Measurements from ENCODE around the gene LRRTM4. TPM values are rescaled to one million over a fixed set of nuclear protein-coding genes. Genes with fewer than 3 reads are reported as not detected.

The LRRTM4 gene
- total and polyA plus RNA-seq, 8 donors = 0.38 to 3.3 (median 2.0) TPM

DNA sequence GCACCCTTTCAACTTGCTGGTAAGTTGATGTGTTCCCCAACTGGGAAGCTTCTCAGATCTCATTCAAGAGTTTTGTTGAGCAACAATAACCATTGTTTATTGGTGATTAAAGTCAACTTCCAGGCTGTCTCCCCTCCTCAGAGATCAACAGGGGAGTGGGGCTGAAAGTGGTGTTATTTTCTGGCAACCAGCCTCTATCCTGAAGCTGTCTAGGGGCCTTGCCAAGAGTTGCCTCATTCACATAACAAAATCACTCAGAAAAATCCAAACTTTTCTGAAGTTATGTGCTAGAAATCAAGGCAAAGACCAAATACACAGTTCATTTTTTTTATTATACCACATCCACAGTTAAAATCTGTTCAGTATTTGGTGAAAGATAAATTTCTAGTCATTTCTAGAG is 788.4 kb downstream of the LRRTM4 start:
- no peak overlapping the region for H3K4me3 ChIP-seq
- H3K36me3 ChIP-seq = no peaks in the 10 kb centered on the region
- intact Hi-C loops (cut with DNase I) = no loop called here
- TF ChIP-seq, protein P1, sequence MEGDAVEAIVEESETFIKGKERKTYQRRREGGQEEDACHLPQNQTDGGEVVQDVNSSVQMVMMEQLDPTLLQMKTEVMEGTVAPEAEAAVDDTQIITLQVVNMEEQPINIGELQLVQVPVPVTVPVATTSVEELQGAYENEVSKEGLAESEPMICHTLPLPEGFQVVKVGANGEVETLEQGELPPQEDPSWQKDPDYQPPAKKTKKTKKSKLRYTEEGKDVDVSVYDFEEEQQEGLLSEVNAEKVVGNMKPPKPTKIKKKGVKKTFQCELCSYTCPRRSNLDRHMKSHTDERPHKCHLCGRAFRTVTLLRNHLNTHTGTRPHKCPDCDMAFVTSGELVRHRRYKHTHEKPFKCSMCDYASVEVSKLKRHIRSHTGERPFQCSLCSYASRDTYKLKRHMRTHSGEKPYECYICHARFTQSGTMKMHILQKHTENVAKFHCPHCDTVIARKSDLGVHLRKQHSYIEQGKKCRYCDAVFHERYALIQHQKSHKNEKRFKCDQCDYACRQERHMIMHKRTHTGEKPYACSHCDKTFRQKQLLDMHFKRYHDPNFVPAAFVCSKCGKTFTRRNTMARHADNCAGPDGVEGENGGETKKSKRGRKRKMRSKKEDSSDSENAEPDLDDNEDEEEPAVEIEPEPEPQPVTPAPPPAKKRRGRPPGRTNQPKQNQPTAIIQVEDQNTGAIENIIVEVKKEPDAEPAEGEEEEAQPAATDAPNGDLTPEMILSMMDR (IDR thresholded peaks at IDR 0.05) = no peak
- DNase-seq = peak in 1 of 4 donors; percentile 23
- ATAC-seq = no peak
- no peak overlapping the region for H3K27ac ChIP-seq
- no peaks in the 10 kb centered on the region for H3K9me3 ChIP-seq
- no peaks in the 10 kb centered on the region for H3K27me3 ChIP-seq
- H3K4me1 ChIP-seq = no peaks in the 10 kb centered on the region

DNA sequence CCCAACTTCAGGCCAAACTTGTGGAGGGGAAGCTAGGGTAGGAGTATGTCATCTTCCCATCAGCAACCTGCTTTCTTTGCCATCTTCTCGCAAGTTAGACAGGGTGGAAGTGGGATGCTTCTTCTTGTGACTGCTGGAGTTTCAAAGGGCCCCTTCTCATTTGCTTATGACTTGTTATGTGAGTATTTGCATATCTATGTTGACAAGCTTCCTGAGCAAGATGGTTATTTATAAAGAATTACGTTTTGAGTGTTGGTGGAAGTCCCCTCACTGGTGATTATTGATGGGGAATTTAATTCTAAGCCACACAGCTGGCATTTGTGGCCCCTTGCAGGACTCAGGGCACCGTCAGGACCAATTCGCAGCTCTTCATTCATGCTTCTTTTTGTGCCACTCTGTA is 791.0 kb downstream of the LRRTM4 start:
- Histone ChIP-seq H3K36me3 (no peaks in the 10 kb centered on the region), H3K27me3 (no peaks in the 10 kb centered on the region), H3K4me1 (no peaks in the 10 kb centered on the region), H3K27ac (no peak overlapping the region), H3K9me3 (peaks cover 0 to 2% of the 10 kb centered on the region in 2 donors), H3K4me3 (no peak overlapping the region)
- TF ChIP-seq, protein P1 (IDR thresholded peaks at IDR 0.05) = no peak
- ATAC-seq = no peak
- no peak for DNase-seq
- intact Hi-C loops (cut with DNase I) = no loop called here

DNA sequence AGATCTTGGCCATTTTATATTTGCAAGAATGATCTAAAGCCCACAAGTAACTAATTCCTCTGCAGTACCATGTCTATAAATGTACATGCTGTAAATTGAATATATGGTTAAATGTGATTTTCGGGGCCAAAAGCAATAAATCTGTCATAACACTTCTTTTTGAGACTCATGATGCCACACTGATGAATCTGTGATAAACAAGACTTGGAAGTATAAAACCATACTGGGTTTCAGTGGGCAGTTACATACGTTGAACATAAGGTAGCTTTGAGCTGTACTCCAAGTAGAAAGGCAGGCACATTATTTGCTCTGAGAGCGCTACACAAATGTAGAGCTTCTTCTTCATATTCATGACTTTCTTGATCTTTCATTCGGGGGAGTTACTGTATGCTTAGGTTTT is 792.2 kb downstream of the LRRTM4 start:
- Histone ChIP-seq H3K36me3 (no peaks in the 10 kb centered on the region), H3K4me1 (no peaks in the 10 kb centered on the region), H3K9me3 (peaks cover 0 to 2% of the 10 kb centered on the region in 2 donors), H3K4me3 (no peak overlapping the region), H3K27me3 (no peaks in the 10 kb centered on the region), H3K27ac (no peak overlapping the region)
- ATAC-seq (no peak), DNase-seq (no peak)
- intact Hi-C loops (cut with DNase I) = no loop called here
- TF ChIP-seq, protein P1 (IDR thresholded peaks at IDR 0.05) = no peak

DNA sequence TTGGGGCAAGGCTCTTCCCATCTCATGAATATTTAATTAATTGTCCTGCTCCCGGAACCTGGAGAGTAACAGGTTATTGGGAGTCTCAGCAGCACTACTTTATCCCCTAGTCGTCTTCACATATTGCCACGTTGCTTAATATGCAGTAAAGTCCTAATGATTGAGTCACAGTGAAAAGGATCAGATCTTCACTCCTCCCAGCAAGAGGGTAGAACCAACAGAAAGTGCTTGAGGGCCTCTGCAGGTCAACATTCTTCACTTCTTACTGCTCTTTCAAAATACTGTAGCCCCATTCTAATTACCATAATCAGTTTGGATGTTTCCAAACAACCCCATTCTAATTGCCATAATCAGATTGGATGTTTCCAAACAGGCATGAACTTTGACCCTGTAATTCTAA is 801.0 kb downstream of the LRRTM4 start:
- TF ChIP-seq, protein P1 (IDR thresholded peaks at IDR 0.05) = no peak
- H3K9me3 ChIP-seq = peaks cover 0 to 3% of the 10 kb centered on the region in 2 donors
- no peaks in the 10 kb centered on the region for H3K36me3 ChIP-seq
- no peak overlapping the region for H3K4me3 ChIP-seq
- DNase-seq = no peak
- intact Hi-C loops (cut with DNase I) = no loop called here
- H3K27me3 ChIP-seq = no peaks in the 10 kb centered on the region
- no peak overlapping the region for H3K27ac ChIP-seq
- no peak for ATAC-seq
- H3K4me1 ChIP-seq = no peaks in the 10 kb centered on the region

DNA sequence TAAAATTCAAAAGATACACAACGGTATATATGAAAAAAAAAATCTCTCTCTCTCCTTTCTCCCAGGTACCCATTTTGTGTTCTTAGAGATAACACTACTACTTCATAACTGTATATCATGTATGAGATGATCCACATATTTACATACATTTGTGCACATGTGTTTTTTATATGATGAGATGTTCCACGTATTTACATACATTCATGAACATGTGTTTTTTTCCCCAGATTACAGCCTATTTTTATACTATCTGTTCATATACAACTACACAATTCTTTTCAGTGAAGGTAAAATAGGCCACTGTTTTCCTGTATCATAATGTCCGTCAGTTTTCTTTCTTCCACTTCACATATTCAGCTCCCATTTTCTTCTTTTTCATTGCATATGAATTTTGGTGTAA is 808.9 kb downstream of the LRRTM4 start:
- peaks cover 0 to 5% of the 10 kb centered on the region in 2 donors for H3K9me3 ChIP-seq
- no peaks in the 10 kb centered on the region for H3K27me3 ChIP-seq
- no peaks in the 10 kb centered on the region for H3K4me1 ChIP-seq
- no peaks in the 10 kb centered on the region for H3K36me3 ChIP-seq
- intact Hi-C loops (cut with DNase I) = no loop called here
- DNase-seq = no peak
- no peak overlapping the region for H3K27ac ChIP-seq
- no peak for ATAC-seq
- H3K4me3 ChIP-seq = no peak overlapping the region
- TF ChIP-seq, protein P1 (IDR thresholded peaks at IDR 0.05) = no peak

Measured in left lung (tissue), 10 donors.